ENCODE results near the gene ANGPTL8.

The ANGPTL8 gene

GRCh38 chr19:11240008-11240444, 607 bp downstream of the ANGPTL8 start:
- Histone ChIP-seq H2BK5ac (ENCODE audit: low read depth, low read length, poor library complexity) (no peak overlapping the region), H4K91ac (ENCODE audit: low read depth, low read length) (no peak overlapping the region), H3K36me3 (ENCODE audit: control insufficient read depth in 1 of 2, insufficient read depth in 2 of 2, low read length in 2 of 2) (peaks cover 17 to 21% of the 10 kb centered on the region in 2 experiments), H2AFZ (ENCODE audit: insufficient read depth, low read length, poor library complexity) (no peak overlapping the region), H3K4ac (ENCODE audit: low read depth, low read length) (no peak overlapping the region), H3K14ac (ENCODE audit: low read length) (no peak overlapping the region), H2BK120ac (ENCODE audit: insufficient read depth, low read length, poor library complexity) (no peak overlapping the region), H3K18ac (ENCODE audit: low read length) (no peak overlapping the region), H3K23ac (ENCODE audit: low read length) (no peak overlapping the region), H3K79me1 (ENCODE audit: low read length) (no peaks in the 10 kb centered on the region), H4K8ac (ENCODE audit: low read depth, low read length) (no peak overlapping the region), H3K9ac (ENCODE audit: low read length) (no peak overlapping the region), H3K4me2 (ENCODE audit: low read length) (no peak overlapping the region), H2AK5ac (ENCODE audit: low read length) (no peak overlapping the region), H3K4me1 (ENCODE audit: control insufficient read depth in 1 of 2, insufficient read depth in 2 of 2, low read length in 2 of 2) (peaks cover 4% of the 10 kb centered on the region in 2 experiments), H3K9me3 (ENCODE audit: insufficient read depth, low read depth, low read length) (peaks cover 1% of the 10 kb centered on the region), H3K4me3 (ENCODE audit: low read depth, low read length) (no peak overlapping the region), H3K27me3 (ENCODE audit: insufficient read depth, low read length) (no peaks in the 10 kb centered on the region), H3K27ac (ENCODE audit: low read depth, low read length) (no peak overlapping the region), H4K12ac (ENCODE audit: low read depth, low read length) (no peak overlapping the region), H3K79me2 (ENCODE audit: control insufficient read depth, insufficient read depth, low read length, poor library complexity) (no peaks in the 10 kb centered on the region), H2BK12ac (ENCODE audit: low read length) (no peak overlapping the region)
- DNase-seq, result no peak
- WGBS (ENCODE audit: extremely low coverage, insufficient coverage, insufficient read length), result no CpG with 5 or more reads among the region's 8 CpGs

GRCh38 chr19:11242025-11242424, 2.6 kb downstream of the ANGPTL8 start:
- Histone ChIP-seq H2AK5ac (ENCODE audit: low read length) (no peak overlapping the region), H2BK5ac (ENCODE audit: low read depth, low read length, poor library complexity) (no peak overlapping the region), H3K18ac (ENCODE audit: low read length) (no peak overlapping the region), H2BK120ac (ENCODE audit: insufficient read depth, low read length, poor library complexity) (no peak overlapping the region), H3K14ac (ENCODE audit: low read length) (no peak overlapping the region), H4K91ac (ENCODE audit: low read depth, low read length) (no peak overlapping the region), H3K4me2 (ENCODE audit: low read length) (no peak overlapping the region), H2AFZ (ENCODE audit: insufficient read depth, low read length, poor library complexity) (no peak overlapping the region), H2BK12ac (ENCODE audit: low read length) (no peak overlapping the region), H3K4ac (ENCODE audit: low read depth, low read length) (no peak overlapping the region), H3K27me3 (ENCODE audit: insufficient read depth, low read length) (no peaks in the 10 kb centered on the region), H4K8ac (ENCODE audit: low read depth, low read length) (no peak overlapping the region), H3K9me3 (ENCODE audit: insufficient read depth, low read depth, low read length) (peaks cover 1% of the 10 kb centered on the region), H3K9ac (ENCODE audit: low read length) (no peak overlapping the region), H3K4me1 (ENCODE audit: control insufficient read depth in 1 of 2, insufficient read depth in 2 of 2, low read length in 2 of 2) (peaks cover 4% of the 10 kb centered on the region in 2 experiments), H4K12ac (ENCODE audit: low read depth, low read length) (no peak overlapping the region), H3K79me2 (ENCODE audit: control insufficient read depth, insufficient read depth, low read length, poor library complexity) (no peaks in the 10 kb centered on the region), H3K4me3 (ENCODE audit: low read depth, low read length) (no peak overlapping the region), H3K23ac (ENCODE audit: low read length) (no peak overlapping the region), H3K27ac (ENCODE audit: low read depth, low read length) (no peak overlapping the region), H3K36me3 (ENCODE audit: control insufficient read depth in 1 of 2, insufficient read depth in 2 of 2, low read length in 2 of 2) (peaks cover 13 to 18% of the 10 kb centered on the region in 2 experiments), H3K79me1 (ENCODE audit: low read length) (no peaks in the 10 kb centered on the region)
- no CpG with 5 or more reads among the region's 11 CpGs for WGBS (ENCODE audit: extremely low coverage, insufficient coverage, insufficient read length)
- no peak for DNase-seq

- peaks cover 4% of the 10 kb centered on the region in 2 experiments for H3K4me1 ChIP-seq (ENCODE audit: control insufficient read depth in 1 of 2, insufficient read depth in 2 of 2, low read length in 2 of 2)
- H3K23ac ChIP-seq (ENCODE audit: low read length), result no peak overlapping the region
- no peak overlapping the region for H3K4ac ChIP-seq (ENCODE audit: low read depth, low read length)
- no peak overlapping the region for H3K18ac ChIP-seq (ENCODE audit: low read length)
- peak overlapping the region; percentile 12 for H4K12ac ChIP-seq (ENCODE audit: low read depth, low read length)
- H3K36me3 ChIP-seq (ENCODE audit: control insufficient read depth in 1 of 2, insufficient read depth in 2 of 2, low read length in 2 of 2), result peaks cover 18 to 20% of the 10 kb centered on the region in 2 experiments
- H3K4me2 ChIP-seq (ENCODE audit: low read length), result peak overlapping the region; percentile 42
- no peak overlapping the region for H3K14ac ChIP-seq (ENCODE audit: low read length)
- no peaks in the 10 kb centered on the region for H3K27me3 ChIP-seq (ENCODE audit: insufficient read depth, low read length)
- no peak overlapping the region for H3K9ac ChIP-seq (ENCODE audit: low read length)
- no peaks in the 10 kb centered on the region for H3K79me2 ChIP-seq (ENCODE audit: control insufficient read depth, insufficient read depth, low read length, poor library complexity)
- H2BK12ac ChIP-seq (ENCODE audit: low read length), result no peak overlapping the region
- H2AFZ ChIP-seq (ENCODE audit: insufficient read depth, low read length, poor library complexity), result no peak overlapping the region
- no peaks in the 10 kb centered on the region for H3K79me1 ChIP-seq (ENCODE audit: low read length)
- peaks cover 1% of the 10 kb centered on the region for H3K9me3 ChIP-seq (ENCODE audit: insufficient read depth, low read depth, low read length)
- no peak overlapping the region for H2BK120ac ChIP-seq (ENCODE audit: insufficient read depth, low read length, poor library complexity)
- H4K8ac ChIP-seq (ENCODE audit: low read depth, low read length), result no peak overlapping the region
- H4K91ac ChIP-seq (ENCODE audit: low read depth, low read length), result no peak overlapping the region
- no peak overlapping the region for H2AK5ac ChIP-seq (ENCODE audit: low read length)
- no peak overlapping the region for H2BK5ac ChIP-seq (ENCODE audit: low read depth, low read length, poor library complexity)
- WGBS (ENCODE audit: extremely low coverage, insufficient coverage, insufficient read length), result no CpG with 5 or more reads among the region's 48 CpGs
- no peak overlapping the region for H3K4me3 ChIP-seq (ENCODE audit: low read depth, low read length)
- H3K27ac ChIP-seq (ENCODE audit: low read depth, low read length), result no peak overlapping the region
- peak; percentile 64 to 76 for DNase-seq
These were observed 3.7 kb downstream of the ANGPTL8 start for GRCh38 chr19:11242864-11243797.

- Histone ChIP-seq H3K79me1 (ENCODE audit: low read length) (no peaks in the 10 kb centered on the region), H3K14ac (ENCODE audit: low read length) (no peak overlapping the region), H3K27ac (ENCODE audit: low read depth, low read length) (no peak overlapping the region), H2AK5ac (ENCODE audit: low read length) (no peak overlapping the region), H3K36me3 (ENCODE audit: control insufficient read depth in 1 of 2, insufficient read depth in 2 of 2, low read length in 2 of 2) (peaks cover 20% of the 10 kb centered on the region in 2 experiments), H2BK120ac (ENCODE audit: insufficient read depth, low read length, poor library complexity) (no peak overlapping the region), H3K79me2 (ENCODE audit: control insufficient read depth, insufficient read depth, low read length, poor library complexity) (no peaks in the 10 kb centered on the region), H3K23ac (ENCODE audit: low read length) (no peak overlapping the region), H3K4me2 (ENCODE audit: low read length) (peak overlapping the region; percentile 42), H2BK5ac (ENCODE audit: low read depth, low read length, poor library complexity) (no peak overlapping the region), H4K91ac (ENCODE audit: low read depth, low read length) (no peak overlapping the region), H4K12ac (ENCODE audit: low read depth, low read length) (peak overlapping the region; percentile 12), H4K8ac (ENCODE audit: low read depth, low read length) (no peak overlapping the region), H3K27me3 (ENCODE audit: insufficient read depth, low read length) (no peaks in the 10 kb centered on the region), H2BK12ac (ENCODE audit: low read length) (no peak overlapping the region), H3K9me3 (ENCODE audit: insufficient read depth, low read depth, low read length) (peaks cover 1% of the 10 kb centered on the region), H3K4ac (ENCODE audit: low read depth, low read length) (no peak overlapping the region), H3K4me1 (ENCODE audit: control insufficient read depth in 1 of 2, insufficient read depth in 2 of 2, low read length in 2 of 2) (peaks cover 4% of the 10 kb centered on the region in 2 experiments), H3K4me3 (ENCODE audit: low read depth, low read length) (no peak overlapping the region), H2AFZ (ENCODE audit: insufficient read depth, low read length, poor library complexity) (no peak overlapping the region), H3K9ac (ENCODE audit: low read length) (no peak overlapping the region), H3K18ac (ENCODE audit: low read length) (no peak overlapping the region)
- no peak for DNase-seq
- WGBS (ENCODE audit: extremely low coverage, insufficient coverage, insufficient read length), result no CpG with 5 or more reads among the region's 7 CpGs
These were observed 4.4 kb downstream of the ANGPTL8 start for GRCh38 chr19:11243798-11244169.
